Measurements from ENCODE around the gene C2CD4D.
"Not testable (repeated sequence)": the region's sequence is repeated elsewhere in the genome, so short reads cannot be mapped to it uniquely, and the experiment has no call there.

C2CD4D gene

DNA sequence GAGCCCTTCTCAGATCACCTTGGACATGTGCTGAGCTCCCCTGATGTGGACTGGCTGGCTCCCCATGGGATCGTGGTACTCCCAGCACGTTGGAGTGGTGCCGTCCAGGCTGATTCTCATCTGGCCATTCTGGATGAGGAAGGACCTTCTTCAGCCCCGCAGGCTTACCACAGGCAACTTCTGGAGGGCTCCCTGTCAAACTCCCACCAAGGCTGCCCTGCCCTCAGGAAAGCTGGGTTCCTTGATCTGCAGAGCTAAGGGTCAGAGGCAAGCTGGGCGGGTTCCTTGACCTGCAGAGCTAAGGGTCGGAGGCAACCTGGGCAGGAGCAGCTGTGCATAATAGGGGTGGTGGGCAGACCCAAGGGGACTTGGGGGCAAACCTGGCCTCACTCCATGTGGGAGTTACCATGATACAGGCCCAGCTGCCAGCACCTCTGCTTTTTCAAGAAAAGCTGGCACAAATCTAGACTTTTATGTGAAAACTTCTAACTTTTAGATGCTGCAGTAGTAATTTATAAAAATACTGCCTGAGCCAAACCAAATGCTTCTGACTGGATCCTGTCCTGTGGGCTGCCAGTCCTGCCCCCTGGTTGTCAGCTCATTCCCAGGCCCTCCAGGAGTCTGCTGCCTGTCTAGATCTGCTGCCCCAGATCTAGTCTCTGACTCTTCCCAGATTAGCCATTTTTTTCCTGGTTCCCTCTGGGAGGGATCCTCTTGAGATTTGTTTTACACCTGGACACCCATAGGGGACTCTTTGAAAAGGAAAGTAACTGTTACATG is 19.5 kb upstream of the C2CD4D start:
- peaks cover 16% of the 10 kb centered on the region for H3K27me3 Mint-ChIP-seq (ENCODE audit: low read depth)
- no peaks in the 10 kb centered on the region for H3K9me3 Mint-ChIP-seq
- no peak overlapping the region for H3K27ac Mint-ChIP-seq
- no peaks in the 10 kb centered on the region for H3K36me3 Mint-ChIP-seq (ENCODE audit: low read depth)
- H3K4me3 Mint-ChIP-seq: no peak overlapping the region
- TF ChIP-seq, protein P1, sequence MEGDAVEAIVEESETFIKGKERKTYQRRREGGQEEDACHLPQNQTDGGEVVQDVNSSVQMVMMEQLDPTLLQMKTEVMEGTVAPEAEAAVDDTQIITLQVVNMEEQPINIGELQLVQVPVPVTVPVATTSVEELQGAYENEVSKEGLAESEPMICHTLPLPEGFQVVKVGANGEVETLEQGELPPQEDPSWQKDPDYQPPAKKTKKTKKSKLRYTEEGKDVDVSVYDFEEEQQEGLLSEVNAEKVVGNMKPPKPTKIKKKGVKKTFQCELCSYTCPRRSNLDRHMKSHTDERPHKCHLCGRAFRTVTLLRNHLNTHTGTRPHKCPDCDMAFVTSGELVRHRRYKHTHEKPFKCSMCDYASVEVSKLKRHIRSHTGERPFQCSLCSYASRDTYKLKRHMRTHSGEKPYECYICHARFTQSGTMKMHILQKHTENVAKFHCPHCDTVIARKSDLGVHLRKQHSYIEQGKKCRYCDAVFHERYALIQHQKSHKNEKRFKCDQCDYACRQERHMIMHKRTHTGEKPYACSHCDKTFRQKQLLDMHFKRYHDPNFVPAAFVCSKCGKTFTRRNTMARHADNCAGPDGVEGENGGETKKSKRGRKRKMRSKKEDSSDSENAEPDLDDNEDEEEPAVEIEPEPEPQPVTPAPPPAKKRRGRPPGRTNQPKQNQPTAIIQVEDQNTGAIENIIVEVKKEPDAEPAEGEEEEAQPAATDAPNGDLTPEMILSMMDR (IDR thresholded peaks at IDR 0.05; ENCODE audit: unreplicated experiment in 3 of 3): no peak
- H3K4me1 Mint-ChIP-seq: peaks cover 10% of the 10 kb centered on the region

DNA sequence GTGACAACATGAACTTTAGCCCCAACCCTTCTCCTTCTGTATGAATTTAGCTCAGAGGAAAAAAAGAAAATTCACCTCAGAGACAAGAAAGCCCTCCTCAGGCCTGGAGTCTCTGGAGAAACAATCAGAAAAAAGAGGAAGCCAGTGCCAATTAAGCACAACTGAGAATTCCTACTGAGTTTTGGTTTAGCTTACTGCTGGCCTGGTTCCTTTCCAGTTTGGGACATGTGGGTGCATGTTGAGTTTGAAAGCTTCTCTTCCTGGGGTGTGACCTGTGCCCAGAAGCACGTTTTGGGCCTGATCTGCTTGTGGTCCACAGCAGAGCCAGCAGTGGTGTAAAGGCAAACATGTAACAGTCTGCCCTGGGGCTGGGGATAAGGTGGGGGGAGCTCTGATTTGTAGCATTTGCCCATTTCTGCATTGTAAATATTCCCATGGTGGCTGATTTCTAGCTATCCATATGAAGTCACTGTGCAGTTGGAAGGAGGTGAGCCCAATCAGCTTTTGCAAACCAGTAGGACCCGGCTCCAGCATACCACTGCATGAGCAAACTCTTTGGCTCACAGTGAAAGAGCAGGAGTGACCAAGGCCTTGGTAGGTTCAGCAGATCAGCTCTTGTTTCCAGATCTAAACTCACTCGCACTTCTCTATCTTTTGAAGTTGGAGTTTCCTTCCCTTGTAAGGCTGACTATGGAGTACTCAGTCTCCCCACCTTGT is 18.6 kb upstream of the C2CD4D start:
- Mint-ChIP-seq H3K36me3 (ENCODE audit: low read depth) (no peaks in the 10 kb centered on the region), H3K4me1 (peaks cover 10% of the 10 kb centered on the region), H3K27me3 (ENCODE audit: low read depth) (peaks cover 16% of the 10 kb centered on the region), H3K4me3 (no peak overlapping the region), H3K9me3 (no peaks in the 10 kb centered on the region), H3K27ac (no peak overlapping the region)
- TF ChIP-seq, protein P1 (IDR thresholded peaks at IDR 0.05; ENCODE audit: unreplicated experiment in 3 of 3): no peak

DNA sequence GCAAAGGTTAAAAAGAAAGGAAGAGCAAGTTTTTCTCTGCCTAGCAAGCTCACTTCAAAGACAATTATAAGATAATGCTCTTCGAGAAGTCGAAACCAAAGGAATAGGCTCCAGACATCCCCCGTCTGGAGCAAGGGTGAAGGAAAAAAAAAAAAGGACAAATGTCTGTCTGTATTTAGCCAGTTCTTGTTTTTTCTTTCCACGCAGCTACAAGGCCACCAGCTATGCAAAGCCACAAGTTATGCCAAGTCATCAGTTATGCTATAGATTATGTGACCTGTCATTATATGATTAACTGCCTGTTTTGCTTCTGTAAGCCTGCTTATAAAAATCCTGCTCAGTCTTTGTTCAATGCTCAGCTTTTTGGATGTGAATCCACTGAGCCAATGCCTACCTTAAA is 16.3 kb upstream of the C2CD4D start:
- Mint-ChIP-seq H3K4me1 (peaks cover 10% of the 10 kb centered on the region), H3K27me3 (ENCODE audit: low read depth) (peaks cover 18% of the 10 kb centered on the region), H3K36me3 (ENCODE audit: low read depth) (no peaks in the 10 kb centered on the region), H3K27ac (peak overlapping the region; percentile 28 to 50 (median 48)), H3K9me3 (no peaks in the 10 kb centered on the region), H3K4me3 (no peak overlapping the region)
- TF ChIP-seq, protein P1 (IDR thresholded peaks at IDR 0.05; ENCODE audit: unreplicated experiment in 3 of 3): no peak

DNA sequence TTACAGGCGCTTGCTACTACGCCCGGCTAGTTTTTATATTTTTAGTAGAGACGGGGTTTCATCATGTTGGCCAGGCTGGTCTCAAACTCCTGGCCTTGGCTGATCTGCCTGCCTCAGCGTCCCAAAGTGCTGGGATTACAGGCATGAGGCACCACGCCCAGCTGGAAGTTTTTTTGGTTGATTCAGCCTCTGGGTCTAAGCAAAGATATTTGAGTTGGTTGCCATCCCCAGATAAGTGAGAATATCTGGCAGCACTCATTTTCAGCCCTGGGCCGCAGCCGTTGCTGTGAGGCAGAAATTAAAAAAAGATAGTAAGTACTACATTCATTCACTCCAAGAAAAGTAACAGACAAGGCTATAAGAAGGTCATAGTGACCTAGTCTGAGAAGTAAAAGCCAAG is 15.9 kb upstream of the C2CD4D start:
- H3K4me3 Mint-ChIP-seq; H3K9me3 Mint-ChIP-seq; H3K36me3 Mint-ChIP-seq (ENCODE audit: low read depth); H3K4me1 Mint-ChIP-seq: not testable (repeated sequence)
- Mint-ChIP-seq H3K27me3 (ENCODE audit: low read depth) (peaks cover 20% of the 10 kb centered on the region), H3K27ac (peak overlapping the region; percentile 28 to 50 (median 48))

DNA sequence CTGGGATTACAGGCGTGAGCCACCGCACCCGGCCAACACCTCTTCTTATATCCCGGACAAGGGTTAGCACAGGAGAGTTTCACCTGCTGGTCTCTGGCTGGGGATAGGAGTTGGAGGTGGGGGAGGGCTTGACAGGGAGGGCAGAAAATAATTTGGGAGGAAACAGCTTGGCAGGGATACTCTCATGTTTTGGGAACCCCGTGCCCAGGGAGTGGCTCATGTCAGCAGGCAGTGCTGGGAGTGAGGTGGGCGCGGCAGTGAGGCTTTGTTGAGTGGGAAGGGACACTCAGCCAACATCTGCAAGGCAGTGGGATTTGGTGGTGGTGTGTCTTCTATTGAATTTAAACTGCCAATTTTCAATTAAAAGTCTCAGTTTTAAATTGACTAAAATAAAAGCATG is 15.0 kb upstream of the C2CD4D start:
- H3K27me3 Mint-ChIP-seq (ENCODE audit: low read depth): peaks cover 18% of the 10 kb centered on the region
- no peaks in the 10 kb centered on the region for H3K36me3 Mint-ChIP-seq (ENCODE audit: low read depth)
- H3K9me3 Mint-ChIP-seq: no peaks in the 10 kb centered on the region
- H3K27ac Mint-ChIP-seq: no peak overlapping the region
- peaks cover 11% of the 10 kb centered on the region for H3K4me1 Mint-ChIP-seq
- TF ChIP-seq, protein P1 (IDR thresholded peaks at IDR 0.05; ENCODE audit: unreplicated experiment in 3 of 3): no peak
- no peak overlapping the region for H3K4me3 Mint-ChIP-seq

DNA sequence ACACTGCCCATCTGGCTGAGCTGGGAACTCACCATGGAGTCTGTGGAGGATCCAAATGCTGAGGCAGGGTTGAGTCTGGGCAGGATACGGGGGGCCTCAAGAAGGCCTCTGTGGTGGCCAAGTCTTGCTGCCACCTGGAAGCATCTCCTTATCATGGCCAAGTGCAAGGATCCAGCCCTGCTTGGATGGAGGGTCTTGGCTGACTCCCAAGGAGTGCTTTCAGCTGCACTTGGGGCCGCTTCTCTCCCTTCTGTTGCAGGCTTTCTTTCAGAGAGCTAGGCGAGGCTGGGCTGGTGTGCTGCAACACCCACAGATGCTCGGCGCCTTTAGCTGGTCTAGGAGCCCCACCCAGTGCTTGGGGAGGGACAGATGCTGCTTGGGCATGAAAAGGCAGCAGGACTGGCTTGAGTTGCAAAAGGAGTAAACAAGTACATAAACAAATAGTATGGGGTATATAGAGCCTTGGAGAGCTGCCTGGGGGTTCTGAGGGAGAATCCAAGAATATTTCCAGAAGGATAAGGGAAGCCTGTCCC is 13.9 kb upstream of the C2CD4D start, which contains the start of gene THEM5:
TSS of gene THEM5 (minus strand) at position 302 of the 533 bp plus-strand sequence. CDS start at position 155, 147 bp downstream.
- no peak within 1 kb of the TSS for H3K27ac Mint-ChIP-seq
- peaks cover 14% of the 10 kb centered on the region for H3K27me3 Mint-ChIP-seq (ENCODE audit: low read depth)
- no peaks in the 10 kb centered on the region for H3K36me3 Mint-ChIP-seq (ENCODE audit: low read depth)
- peaks cover 16% of the 10 kb centered on the region for H3K4me1 Mint-ChIP-seq
- H3K4me3 Mint-ChIP-seq: no peak within 1 kb of the TSS
- H3K9me3 Mint-ChIP-seq: no peaks in the 10 kb centered on the region
- TF ChIP-seq, protein P1 (IDR thresholded peaks at IDR 0.05; ENCODE audit: unreplicated experiment in 3 of 3): no peak

Measured in nephron (organoid).